A549 (cell line): ENCODE results near the gene VAV3. TPM values are rescaled to one million over a fixed set of nuclear protein-coding genes. Genes with fewer than 3 reads are reported as not detected.

Experiments
- ATAC-seq, 2 experiments: fragments of 200-7000 bp in 1 of 2; fragments of >200 bp in 1 of 2; cut with Nextera tagmentation in 1 of 2; cut with Tn5 transposase in 1 of 2; 3 replicates each; pipeline versions ENCODE4 v1.8.0 to v1.9.1; 2018 to 2020; ENCODE audit warnings: mild to moderate bottlenecking in 1 of 2, moderate library complexity in 1 of 2
- CTCF ChIA-PET: fragments of 300-600 bp; sonication (Branson Sonifier 250); formaldehyde crosslinking; extraction: SDS; loops from one replicate; lab custom pipeline; 2021; ENCODE audit warnings: antibody characterized with exemption, inconsistent platforms; lab: Yijun Ruan, JAX
- POLR2A ChIA-PET: fragments of 350-600 bp; formaldehyde crosslinking; extraction: SDS; loops from one replicate; lab custom pipeline; 2021; ENCODE audit warnings: antibody characterized with exemption, inconsistent platforms; lab: Yijun Ruan, JAX
- DNase-seq, 2 experiments: peaks; one replicate each; pipeline versions ENCODE4 v3.0.0 to v3.0.0-alpha.2; 2011 to 2016; ENCODE audit warnings: low read depth in 1 of 2, low spot score in 1 of 2
- FAIRE-seq: peaks from 2 replicates; lab custom pipeline; 2011; peaks lifted over from hg19 to GRCh38; lab: Jason Lieb, UNC
- H3K27ac ChIP-seq, 2 experiments: fragments of >200 bp; sonication (Bioruptor Twin); formaldehyde crosslinking; 3 replicates each; pipeline ENCODE4 v1.5.1; 2016 to 2017
- H3K4me1 ChIP-seq: fragments of >200 bp; sonication (Bioruptor Twin); formaldehyde crosslinking; 3 replicates; pipeline ENCODE4 v1.6.1; 2016
- H3K4me2 ChIP-seq: fragments of >200 bp; sonication (Bioruptor Twin); formaldehyde crosslinking; 3 replicates; pipeline ENCODE4 v1.6.1; 2016
- H3K4me3 ChIP-seq: fragments of >200 bp; sonication (Bioruptor Twin); formaldehyde crosslinking; 3 replicates; pipeline ENCODE4 v1.5.1; 2016
- H3K9me3 ChIP-seq: fragments of >200 bp; sonication (Bioruptor Twin); formaldehyde crosslinking; 3 replicates; pipeline ENCODE4 v1.6.1; 2016
- CBX2 ChIP-seq: fragments of 200-600 bp; sonication (generic); IDR thresholded peaks from 2 replicates; pipeline ENCODE4 v1.6.1; 2016; ENCODE audit warnings: low read depth, mild to moderate bottlenecking, borderline replicate concordance
- CHD4 ChIP-seq: fragments of 200-600 bp; sonication (generic); IDR thresholded peaks from 2 replicates; pipeline ENCODE4 v1.6.1; 2016; ENCODE audit warnings: antibody characterized with exemption, mild to moderate bottlenecking, borderline replicate concordance
- ELK1 ChIP-seq: fragments of 150-350 bp; IDR thresholded peaks from 2 replicates; pipeline ENCODE4 v1.6.1; 2014; ENCODE audit warnings: low read depth, mild to moderate bottlenecking, low read length
- EP300 ChIP-seq, 2 experiments: fragments of >200 bp; sonication (Bioruptor Twin); formaldehyde crosslinking; IDR thresholded peaks; 2 replicates in 1 of 2; 3 replicates in 1 of 2; pipeline ENCODE4 v1.6.1; 2016 to 2017
- FOSB ChIP-seq: fragments of 250-450 bp; sonication (Bioruptor Pico); IDR thresholded peaks from 2 replicates; pipeline ENCODE4 v1.5.0; 2020; ENCODE audit warnings: mild to moderate bottlenecking, moderate library complexity
- GATA3 ChIP-seq: IDR thresholded peaks from 2 replicates; pipeline ENCODE4 v1.6.1; 2012; ENCODE audit warnings: borderline replicate concordance
- HOXA7 ChIP-seq: fragments of 250-450 bp; sonication (Bioruptor Pico); IDR thresholded peaks from 2 replicates; pipeline ENCODE4 v1.5.0; 2020; ENCODE audit warnings: mild to moderate bottlenecking, moderate library complexity
- HOXB13 ChIP-seq: fragments of 250-450 bp; sonication (Bioruptor Pico); IDR thresholded peaks from 2 replicates; pipeline ENCODE4 v1.5.0; 2020; ENCODE audit warnings: low read depth, mild to moderate bottlenecking, moderate library complexity
- HOXB5 ChIP-seq: fragments of 250-450 bp; sonication (Bioruptor Pico); IDR thresholded peaks from 2 replicates; pipeline ENCODE4 v1.5.0; 2020; ENCODE audit warnings: mild to moderate bottlenecking, moderate library complexity
- KDM5A ChIP-seq: fragments of 200-600 bp; sonication (generic); IDR thresholded peaks from 2 replicates; pipeline ENCODE4 v1.6.1; 2016; ENCODE audit warnings: antibody characterized with exemption, mild to moderate bottlenecking
- MAZ ChIP-seq: fragments of 150-350 bp; IDR thresholded peaks from 2 replicates; pipeline ENCODE4 v1.6.1; 2014; ENCODE audit warnings: antibody characterized with exemption, low read depth, low read length, borderline replicate concordance
- NFE2L2 ChIP-seq: fragments of 150-350 bp; conservative IDR thresholded peaks from 2 replicates; pipeline ENCODE4 v1.6.1; 2014; ENCODE audit warnings: low read length
- NR3C1 ChIP-seq: fragments of >200 bp; sonication (Bioruptor Twin); formaldehyde crosslinking; IDR thresholded peaks from 3 replicates; pipeline ENCODE4 v1.6.1; 2017
- PBX3 ChIP-seq: IDR thresholded peaks from 2 replicates; pipeline ENCODE4 v1.6.1; 2012
- RARB ChIP-seq: fragments of 250-450 bp; sonication (Bioruptor Pico); IDR thresholded peaks from 2 replicates; pipeline ENCODE4 v1.8.0; 2021; ENCODE audit warnings: mild to moderate bottlenecking, moderate library complexity
- RFX5 ChIP-seq: fragments of 450-650 bp; IDR thresholded peaks from 2 replicates; pipeline ENCODE4 v1.7.1; 2014; ENCODE audit warnings: antibody characterized with exemption, mild to moderate bottlenecking, moderate library complexity
- RNF2 ChIP-seq: fragments of 200-600 bp; sonication (generic); IDR thresholded peaks from 2 replicates; pipeline ENCODE4 v1.6.1; 2016; ENCODE audit warnings: low read depth, mild to moderate bottlenecking, antibody characterized with exemption, moderate library complexity, borderline replicate concordance
- SMC3 ChIP-seq: fragments of >200 bp; sonication (Bioruptor Twin); formaldehyde crosslinking; IDR thresholded peaks from 3 replicates; pipeline ENCODE4 v1.6.1; 2018; ENCODE audit warnings: inconsistent platforms
- WGBS: methylation state at CpG from one replicate; pipeline ENCODE4 v1.1.6; 2017; ENCODE audit errors: missing lambda C conversion rate; 5-methylcytosine and 5-hydroxymethylcytosine counted together
- polyA plus RNA-seq, 4 experiments: library from polyadenylated mRNA; depleted of rRNA in 3 of 4; stranded (reverse); fragments of >200 nt; fragmentation: RNase III in 1 of 4; extraction: RNeasy Plus Mini Kit Qiagen cat#74134 plus additional on column Dnase treatment in 1 of 4; gene quantifications; 2 replicates in 3 of 4; 3 replicates in 1 of 4; pipeline ENCODE4 v1.2.3, GENCODE V29; 2011 to 2017
- TF ChIP-seq, protein P1 (sequence below): fragments of 250-450 bp; sonication (Bioruptor Pico); IDR thresholded peaks from 2 replicates; pipeline ENCODE4 v1.5.0; 2020; ENCODE audit warnings: low read depth, mild to moderate bottlenecking, moderate library complexity
- TF ChIP-seq, protein P2 (sequence below): fragments of >200 bp; sonication (Bioruptor Twin); formaldehyde crosslinking; IDR thresholded peaks from 3 replicates; pipeline ENCODE4 v1.5.1; 2016
- TF ChIP-seq, protein P3 (sequence below): fragments of >200 bp; sonication (Bioruptor Twin); formaldehyde crosslinking; IDR thresholded peaks from 3 replicates; pipeline ENCODE4 v1.6.1; 2016
- TF ChIP-seq, protein P4 (sequence below): fragments of 450-650 bp; IDR thresholded peaks from 2 replicates; pipeline ENCODE4 v1.6.1; 2014; ENCODE audit warnings: antibody characterized with exemption

VAV3 gene
- polyA plus RNA-seq, 2 of the 4 experiments (the other 2 are of a cell fraction) = 12.8 to 22.7 TPM

GRCh38 chr1:107981277-107981676, 16.3 kb upstream of the VAV3 start:
- Histone ChIP-seq H3K4me3 (no peak overlapping the region), H3K4me1 (no peaks in the 10 kb centered on the region)
- DNase-seq = no peak
- POLR2A ChIA-PET = no interaction called here
- TF ChIP-seq HOXB13 (CRISPR knock-in tag) = no peak
- TF ChIP-seq, all 56 proteins: peak for 0
- no peak for ATAC-seq
- Histone ChIP-seq H3K27ac (no peak overlapping the region), H3K9me3 (no peaks in the 10 kb centered on the region), H3K4me2 (no peak overlapping the region)
- no peak for FAIRE-seq
- CTCF ChIA-PET = no interaction called here
- 15% methylated on average over 7 of the region's 7 CpGs for WGBS

DNA sequence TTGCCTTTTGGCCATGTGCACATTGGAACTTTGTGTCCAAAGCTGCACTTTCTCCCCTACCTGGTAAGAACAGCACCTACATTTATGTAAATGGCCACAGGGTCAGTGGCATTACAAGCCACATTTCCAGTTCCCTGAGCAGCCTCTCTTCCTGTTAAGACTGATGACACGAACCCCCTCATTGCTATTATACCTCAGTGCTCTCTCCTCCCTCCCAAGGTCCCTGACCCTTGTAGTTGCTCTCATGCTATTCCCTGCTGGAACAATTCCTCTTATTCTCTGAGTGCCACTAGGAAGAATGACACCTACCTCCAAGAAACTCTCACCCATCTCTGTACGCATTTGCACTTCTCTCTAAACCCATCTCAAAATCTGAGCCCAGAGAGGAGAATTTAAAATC, 14.9 kb upstream of the VAV3 start:
- ATAC-seq = no peak
- WGBS = 0% methylated on average over 1 of the region's 2 CpGs

GRCh38 chr1:107979088-107979487, 14.1 kb upstream of the VAV3 start:
- Histone ChIP-seq H3K27ac (no peak overlapping the region), H3K4me3 (no peak overlapping the region), H3K9me3 (no peaks in the 10 kb centered on the region), H3K4me1 (no peaks in the 10 kb centered on the region), H3K4me2 (no peak overlapping the region)
- ChIA-PET CTCF (no interaction called here), POLR2A (no interaction called here)
- FAIRE-seq (no peak), DNase-seq (no peak), ATAC-seq (no peak)
- TF ChIP-seq ELK1 = no peak
- TF ChIP-seq SMC3 = no peak
- no peak for TF ChIP-seq NFE2L2
- TF ChIP-seq EP300 (IDR thresholded peaks at IDR 0.05) = no peak
- no peak for TF ChIP-seq NR3C1
- TF ChIP-seq MAZ = no peak
- no peak for TF ChIP-seq RNF2
- no peak for TF ChIP-seq HOXA7 (CRISPR knock-in tag)
- TF ChIP-seq FOSB = no peak
- TF ChIP-seq, protein P1, sequence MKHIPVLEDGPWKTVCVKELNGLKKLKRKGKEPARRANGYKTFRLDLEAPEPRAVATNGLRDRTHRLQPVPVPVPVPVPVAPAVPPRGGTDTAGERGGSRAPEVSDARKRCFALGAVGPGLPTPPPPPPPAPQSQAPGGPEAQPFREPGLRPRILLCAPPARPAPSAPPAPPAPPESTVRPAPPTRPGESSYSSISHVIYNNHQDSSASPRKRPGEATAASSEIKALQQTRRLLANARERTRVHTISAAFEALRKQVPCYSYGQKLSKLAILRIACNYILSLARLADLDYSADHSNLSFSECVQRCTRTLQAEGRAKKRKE (CRISPR knock-in tag) = no peak
- no peak for TF ChIP-seq CHD4
- WGBS = 3% methylated on average over 3 of the region's 3 CpGs

More for the DNA sequence above, 14.9 kb upstream of the VAV3 start:
- no peak overlapping the region for H3K27ac ChIP-seq
- no peak overlapping the region for H3K4me3 ChIP-seq
- no peaks in the 10 kb centered on the region for H3K9me3 ChIP-seq
- H3K4me1 ChIP-seq = no peaks in the 10 kb centered on the region
- H3K4me2 ChIP-seq = no peak overlapping the region
- no peak for TF ChIP-seq GATA3
- TF ChIP-seq RFX5 = no peak
- no peak for TF ChIP-seq HOXA7 (CRISPR knock-in tag)
- TF ChIP-seq NR3C1 = no peak
- TF ChIP-seq RARB (CRISPR knock-in tag) = no peak
- TF ChIP-seq, protein P2, sequence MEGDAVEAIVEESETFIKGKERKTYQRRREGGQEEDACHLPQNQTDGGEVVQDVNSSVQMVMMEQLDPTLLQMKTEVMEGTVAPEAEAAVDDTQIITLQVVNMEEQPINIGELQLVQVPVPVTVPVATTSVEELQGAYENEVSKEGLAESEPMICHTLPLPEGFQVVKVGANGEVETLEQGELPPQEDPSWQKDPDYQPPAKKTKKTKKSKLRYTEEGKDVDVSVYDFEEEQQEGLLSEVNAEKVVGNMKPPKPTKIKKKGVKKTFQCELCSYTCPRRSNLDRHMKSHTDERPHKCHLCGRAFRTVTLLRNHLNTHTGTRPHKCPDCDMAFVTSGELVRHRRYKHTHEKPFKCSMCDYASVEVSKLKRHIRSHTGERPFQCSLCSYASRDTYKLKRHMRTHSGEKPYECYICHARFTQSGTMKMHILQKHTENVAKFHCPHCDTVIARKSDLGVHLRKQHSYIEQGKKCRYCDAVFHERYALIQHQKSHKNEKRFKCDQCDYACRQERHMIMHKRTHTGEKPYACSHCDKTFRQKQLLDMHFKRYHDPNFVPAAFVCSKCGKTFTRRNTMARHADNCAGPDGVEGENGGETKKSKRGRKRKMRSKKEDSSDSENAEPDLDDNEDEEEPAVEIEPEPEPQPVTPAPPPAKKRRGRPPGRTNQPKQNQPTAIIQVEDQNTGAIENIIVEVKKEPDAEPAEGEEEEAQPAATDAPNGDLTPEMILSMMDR = no peak
- TF ChIP-seq, protein P3, sequence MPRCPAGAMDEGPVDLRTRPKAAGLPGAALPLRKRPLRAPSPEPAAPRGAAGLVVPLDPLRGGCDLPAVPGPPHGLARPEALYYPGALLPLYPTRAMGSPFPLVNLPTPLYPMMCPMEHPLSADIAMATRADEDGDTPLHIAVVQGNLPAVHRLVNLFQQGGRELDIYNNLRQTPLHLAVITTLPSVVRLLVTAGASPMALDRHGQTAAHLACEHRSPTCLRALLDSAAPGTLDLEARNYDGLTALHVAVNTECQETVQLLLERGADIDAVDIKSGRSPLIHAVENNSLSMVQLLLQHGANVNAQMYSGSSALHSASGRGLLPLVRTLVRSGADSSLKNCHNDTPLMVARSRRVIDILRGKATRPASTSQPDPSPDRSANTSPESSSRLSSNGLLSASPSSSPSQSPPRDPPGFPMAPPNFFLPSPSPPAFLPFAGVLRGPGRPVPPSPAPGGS = no peak
- no peak for TF ChIP-seq KDM5A
- no peak for TF ChIP-seq CBX2
- TF ChIP-seq, protein P4, sequence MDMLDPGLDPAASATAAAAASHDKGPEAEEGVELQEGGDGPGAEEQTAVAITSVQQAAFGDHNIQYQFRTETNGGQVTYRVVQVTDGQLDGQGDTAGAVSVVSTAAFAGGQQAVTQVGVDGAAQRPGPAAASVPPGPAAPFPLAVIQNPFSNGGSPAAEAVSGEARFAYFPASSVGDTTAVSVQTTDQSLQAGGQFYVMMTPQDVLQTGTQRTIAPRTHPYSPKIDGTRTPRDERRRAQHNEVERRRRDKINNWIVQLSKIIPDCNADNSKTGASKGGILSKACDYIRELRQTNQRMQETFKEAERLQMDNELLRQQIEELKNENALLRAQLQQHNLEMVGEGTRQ = no peak
- TF ChIP-seq HOXB5 (CRISPR knock-in tag) = no peak
- no peak for TF ChIP-seq HOXB13 (CRISPR knock-in tag)
- no peak for TF ChIP-seq PBX3
- TF ChIP-seq, all 56 proteins: peak for 0
- no peak for FAIRE-seq
- ChIA-PET CTCF (interaction anchor here (0.6 kb wide), 1 partner anchor 199 kb away, joined by 3 read pairs; no protein-coding TSS in a partner anchor), POLR2A (no interaction called here)
- DNase-seq = no peak
